HG02588 (cell line): Measurements from ENCODE around the gene GCN1.
"Not testable (repeated sequence)": the region's sequence is repeated elsewhere in the genome, so short reads cannot be mapped to it uniquely, and the experiment has no call there.

Source experiments
- ATAC-seq: cut with Tn5 transposase; IDR thresholded peaks from one replicate; pipeline ENCODE4 v1.9.1; 2021; ENCODE audit warnings: mild to moderate bottlenecking, moderate library complexity; ENCODE audit not compliant: unreplicated experiment

GCN1 gene

GRCh38 chr12:120194534-120195395 lies at the start of gene GCN1:
Gene GCN1 (minus strand): TSS chr12:120194715. CDS start chr12:120194697, 18 bp downstream.
- peak; percentile 84 for ATAC-seq

DNA sequence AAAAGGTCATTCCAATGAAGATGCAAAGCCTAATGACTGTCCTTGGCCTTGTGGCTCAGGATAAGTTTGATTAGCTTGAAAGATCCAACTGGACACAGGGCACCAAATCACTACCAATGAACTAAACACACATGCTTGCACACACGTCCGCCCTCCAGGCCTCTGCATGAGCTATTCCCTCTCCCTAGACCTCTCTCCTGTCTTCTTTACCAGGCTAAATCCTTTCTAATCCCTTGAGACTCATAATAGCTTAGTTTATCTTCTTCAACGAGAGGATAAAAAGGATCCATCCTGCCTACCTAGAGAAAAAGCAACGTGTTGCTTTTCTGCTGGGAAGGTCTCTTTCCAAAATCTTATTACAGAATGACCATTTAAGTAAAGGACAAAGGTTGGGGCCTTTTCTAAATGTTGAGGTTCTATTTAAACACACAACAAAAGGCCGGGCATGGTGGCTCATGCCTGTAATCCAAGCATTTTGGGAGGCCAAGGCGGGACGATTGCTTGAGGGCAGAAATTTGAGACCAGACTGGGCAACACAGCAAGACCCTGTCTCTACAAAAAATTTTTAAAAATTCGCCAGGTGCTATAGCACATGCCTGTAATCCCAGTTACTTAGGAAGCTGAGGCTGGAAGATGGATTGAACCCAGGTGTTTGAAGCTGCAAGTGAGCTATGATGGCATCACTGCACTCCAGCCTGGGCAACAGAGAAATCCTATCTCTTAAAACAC lies 48.6 kb upstream of the GCN1 start:
- ATAC-seq = no peak

- no peak for ATAC-seq
Observed at GRCh38 chr12:120242275-120242799, 47.8 kb upstream of the GCN1 start.

DNA sequence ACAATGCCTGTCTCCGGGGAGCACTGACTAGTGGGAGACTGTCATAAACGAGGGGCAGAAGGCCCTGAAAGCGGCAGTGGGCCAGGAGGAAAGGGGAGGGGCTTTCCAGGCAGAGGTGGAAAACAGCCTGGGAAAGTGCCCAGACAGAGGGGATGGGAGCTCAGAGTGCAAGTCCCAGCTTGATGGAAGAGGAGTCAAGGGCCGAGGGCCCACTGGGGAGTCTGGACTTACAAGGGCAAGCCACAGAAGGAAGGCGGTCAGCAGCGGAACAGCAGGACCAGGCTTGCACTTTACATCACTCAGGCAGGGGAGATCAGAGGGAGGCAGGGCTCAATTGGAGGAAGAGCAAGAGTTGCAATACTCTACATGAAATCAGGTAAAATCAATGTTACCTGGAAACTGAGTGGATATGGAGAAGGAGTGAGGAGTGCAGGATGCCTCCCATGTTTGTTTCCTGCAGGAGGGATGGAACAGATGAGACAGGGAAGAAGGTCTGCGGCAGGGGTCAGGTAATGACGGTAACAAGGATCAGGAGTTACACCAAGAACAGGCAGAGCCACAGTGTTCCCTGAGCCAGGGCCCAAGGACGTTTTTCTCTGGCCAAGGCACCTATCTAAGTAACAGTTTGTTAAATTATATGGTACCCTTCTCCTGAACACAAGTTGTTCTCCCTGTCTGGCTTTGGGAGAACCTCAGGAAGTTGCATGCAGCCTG lies 47.2 kb upstream of the GCN1 start:
- ATAC-seq = no peak

- ATAC-seq = no peak
Observed at GRCh38 chr12:120240495-120240833, 45.9 kb upstream of the GCN1 start.

DNA sequence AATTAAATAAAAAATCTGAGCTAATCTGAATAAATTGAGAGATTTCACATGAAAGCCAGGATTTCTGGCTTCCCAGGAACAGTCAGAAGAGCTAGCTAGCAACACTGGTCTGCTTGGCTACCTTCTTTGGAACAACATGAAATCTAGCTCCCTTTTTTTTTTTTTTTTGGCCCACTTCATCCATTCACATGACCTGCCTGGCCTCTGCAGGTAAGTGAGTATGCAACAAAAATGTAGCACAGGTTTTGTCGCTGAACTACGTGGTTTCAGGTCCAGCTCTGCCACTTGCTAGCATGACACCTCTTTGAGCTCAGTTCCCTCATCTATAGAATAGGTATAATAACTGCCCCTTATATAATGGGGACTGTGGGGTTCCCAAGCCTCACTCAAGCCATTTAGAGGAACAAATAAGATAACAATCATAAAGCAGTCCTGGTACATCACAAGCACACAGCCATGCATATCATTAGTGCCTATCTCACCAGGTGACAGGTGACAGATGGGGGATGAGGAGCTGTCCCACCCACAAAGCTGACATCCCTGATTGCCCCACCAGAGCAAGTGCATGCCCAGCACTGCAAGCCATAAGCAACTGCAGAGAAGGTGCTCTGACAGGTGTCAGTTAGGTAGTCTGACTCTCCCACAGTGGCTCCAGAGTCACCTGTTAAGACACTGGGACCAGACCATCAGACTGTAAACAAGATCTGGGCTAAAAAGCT lies 45.4 kb upstream of the GCN1 start:
- ATAC-seq = no peak

DNA sequence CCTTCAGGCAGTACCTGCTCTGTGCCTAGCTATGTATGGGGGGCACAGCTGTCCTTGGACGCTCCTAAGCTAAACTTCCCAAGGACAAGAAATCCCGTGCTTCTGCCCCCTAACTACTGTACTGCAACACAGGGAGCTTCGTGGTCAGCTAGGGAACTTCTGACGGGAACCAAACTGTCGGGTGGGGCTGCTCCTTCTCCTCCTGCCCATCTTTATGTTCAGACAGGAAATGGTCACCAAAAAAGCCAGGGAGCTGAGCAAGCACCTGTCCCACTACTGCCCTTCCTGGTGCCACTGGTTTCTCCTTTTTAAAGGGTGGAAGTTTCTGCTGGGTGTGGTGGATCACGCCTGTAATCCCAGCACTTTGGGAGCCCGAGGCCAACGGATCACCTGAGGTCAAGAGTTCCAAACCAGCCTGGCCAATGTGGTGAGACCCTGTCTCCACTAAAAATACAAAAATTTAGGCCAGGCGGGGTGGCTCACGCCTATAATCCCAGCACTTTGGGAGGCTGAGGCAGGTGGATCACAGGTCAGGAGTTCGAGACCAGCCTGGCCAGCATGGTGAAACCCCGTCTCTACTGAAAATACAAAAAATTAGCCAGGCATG lies 44.4 kb upstream of the GCN1 start:
- no peak for ATAC-seq

DNA sequence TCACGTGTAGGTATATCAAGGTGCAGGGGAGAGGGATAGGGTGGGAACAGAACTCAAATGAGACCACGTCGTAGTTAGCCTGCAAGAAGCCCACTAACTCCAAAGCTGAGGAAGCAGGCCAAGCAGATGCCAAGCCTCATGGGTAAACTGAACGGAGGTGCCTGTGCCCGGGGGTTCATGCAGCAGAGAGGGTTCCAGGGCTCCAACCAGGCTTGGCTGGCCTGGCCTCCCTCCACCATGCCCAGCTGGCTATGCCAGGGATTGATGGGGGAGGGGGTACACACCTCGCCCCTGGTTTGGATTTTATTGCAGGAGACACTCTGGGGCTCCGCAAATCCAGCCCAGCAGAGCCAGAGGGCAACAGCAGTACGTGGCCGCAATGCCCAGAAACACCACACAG lies 43.7 kb upstream of the GCN1 start:
- ATAC-seq = no peak

- ATAC-seq = no peak
Observed at GRCh38 chr12:120237360-120238171, 43.1 kb upstream of the GCN1 start.

DNA sequence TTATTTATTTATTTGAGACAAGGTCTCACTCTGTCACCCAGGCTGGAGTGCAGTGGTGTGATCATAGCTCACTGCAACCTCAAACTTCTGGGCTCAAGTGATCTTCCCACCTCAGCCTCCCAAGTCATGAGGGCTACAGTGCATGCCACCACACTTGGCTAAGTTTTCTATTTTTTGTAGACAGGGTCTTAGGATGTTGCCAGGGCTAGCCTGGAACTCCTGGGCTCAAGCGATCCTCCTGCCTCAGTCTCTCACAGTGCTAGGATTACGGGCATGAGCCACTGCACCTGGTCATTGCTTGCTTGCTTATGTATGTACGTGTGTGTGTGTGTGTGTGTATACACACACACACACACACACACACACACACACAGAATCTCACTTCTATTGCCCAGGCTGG lies 42.3 kb upstream of the GCN1 start:
- ATAC-seq = not testable (repeated sequence)

- no peak for ATAC-seq
Observed at GRCh38 chr12:120235369-120236323, 41.1 kb upstream of the GCN1 start.

DNA sequence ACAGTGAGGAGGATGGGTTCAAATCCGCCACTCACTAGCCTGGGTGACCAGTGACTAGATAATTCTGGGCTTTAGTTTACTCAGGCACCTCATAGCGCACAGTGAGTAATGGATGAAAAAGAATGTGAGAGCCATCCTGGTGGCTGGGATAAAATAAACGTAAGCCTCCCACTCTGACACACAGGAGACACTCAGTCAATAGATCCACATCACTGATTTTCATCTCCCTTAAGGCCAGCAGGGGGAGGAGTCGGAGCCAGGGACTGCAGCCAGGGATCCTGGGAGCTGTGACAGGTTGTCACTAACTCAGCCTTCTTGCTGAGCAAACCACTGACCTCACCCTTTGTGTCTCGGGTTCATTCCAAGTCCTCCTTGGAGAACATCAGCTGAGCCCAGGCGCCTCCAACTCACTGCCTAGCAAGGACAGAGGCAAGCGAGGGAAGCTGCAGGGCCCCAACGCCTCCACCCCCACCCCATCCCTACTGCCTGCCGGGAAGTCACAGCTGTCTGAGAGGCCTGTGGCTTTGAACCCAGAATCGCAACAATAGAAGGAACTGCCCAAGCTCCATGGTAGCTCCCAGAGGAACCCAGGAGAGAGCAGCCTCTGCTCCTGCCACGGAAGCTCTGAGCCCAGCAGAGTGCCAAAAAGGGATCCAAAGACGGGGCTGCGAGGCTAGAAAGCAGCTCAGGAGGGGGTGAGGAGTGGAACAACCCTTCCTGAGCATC lies 40.3 kb upstream of the GCN1 start:
- no peak for ATAC-seq

DNA sequence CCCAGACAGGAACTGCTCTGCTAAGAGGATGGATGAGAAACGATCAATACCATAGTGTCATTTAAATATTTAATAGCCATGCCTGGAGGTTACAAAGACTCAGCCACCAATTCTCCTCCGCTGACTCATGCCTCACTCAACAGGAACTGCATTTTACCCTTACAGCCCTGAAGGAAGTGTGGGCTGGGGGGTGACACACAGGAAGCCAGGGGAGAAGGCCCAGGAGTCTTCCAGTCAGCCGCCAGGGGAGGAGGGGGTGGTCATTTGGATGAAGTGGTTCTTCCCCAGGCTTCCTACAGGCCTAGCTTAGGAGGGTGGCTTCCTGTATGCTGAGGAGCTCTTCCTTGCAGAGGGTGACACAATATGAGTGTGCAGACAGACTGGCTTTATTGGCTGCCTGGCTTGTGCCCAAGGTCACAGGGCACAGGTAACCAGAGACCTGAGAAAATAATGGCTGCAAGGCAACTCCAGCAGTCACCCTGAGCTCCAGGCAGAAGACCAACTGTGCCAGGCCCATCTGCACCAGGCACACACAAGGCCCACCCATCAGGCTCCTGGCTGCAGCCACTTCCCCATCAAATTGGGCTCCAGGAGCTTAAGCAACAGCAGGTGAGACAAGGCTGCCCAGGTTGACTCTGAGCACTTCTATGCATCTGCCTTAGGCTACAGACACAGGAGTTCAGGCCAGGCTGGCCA lies 36.9 kb upstream of the GCN1 start:
- ATAC-seq = no peak

- ATAC-seq = no peak
Observed at GRCh38 chr12:120230974-120231315, 36.4 kb upstream of the GCN1 start.

- no peak for ATAC-seq
Observed at GRCh38 chr12:120230326-120230973, 35.9 kb upstream of the GCN1 start.

- no peak for ATAC-seq
Observed at GRCh38 chr12:120229487-120230325, 35.2 kb upstream of the GCN1 start.
